ENCODE measurements around the gene EYA2.

The EYA2 gene

GRCh38 chr20:47013606-47014005 is 119.0 kb downstream of the EYA2 start:
- no peak for DNase-seq

GRCh38 chr20:47016068-47016664 is 121.5 kb downstream of the EYA2 start:
- DNase-seq, result no peak

DNA sequence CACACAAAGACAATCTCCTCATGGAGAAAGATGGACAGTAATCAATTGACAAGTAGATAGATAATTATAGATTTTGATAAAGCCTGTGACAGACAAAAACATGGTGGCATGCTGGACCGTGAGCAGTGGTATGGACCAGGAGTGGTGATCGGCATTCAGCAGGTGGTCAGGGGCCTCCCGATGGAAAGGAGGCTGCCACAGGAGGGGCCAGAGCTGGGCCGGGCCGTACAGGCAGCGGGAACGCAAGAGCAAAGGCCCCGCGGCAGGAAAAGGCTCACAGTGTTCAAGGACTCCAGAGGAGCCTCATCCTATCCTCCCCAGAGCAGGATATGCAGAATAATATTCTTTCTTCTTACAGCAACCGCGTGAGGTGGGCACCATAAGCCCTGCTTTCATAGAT is 123.7 kb downstream of the EYA2 start:
- no peak for DNase-seq

- DNase-seq, result no peak
Observed at GRCh38 chr20:47019121-47019824, 124.6 kb downstream of the EYA2 start.

GRCh38 chr20:47020231-47020630 is 125.6 kb downstream of the EYA2 start:
- DNase-seq, result no peak

- DNase-seq, result no peak
Observed at GRCh38 chr20:47021850-47022249, 127.2 kb downstream of the EYA2 start.

DNA sequence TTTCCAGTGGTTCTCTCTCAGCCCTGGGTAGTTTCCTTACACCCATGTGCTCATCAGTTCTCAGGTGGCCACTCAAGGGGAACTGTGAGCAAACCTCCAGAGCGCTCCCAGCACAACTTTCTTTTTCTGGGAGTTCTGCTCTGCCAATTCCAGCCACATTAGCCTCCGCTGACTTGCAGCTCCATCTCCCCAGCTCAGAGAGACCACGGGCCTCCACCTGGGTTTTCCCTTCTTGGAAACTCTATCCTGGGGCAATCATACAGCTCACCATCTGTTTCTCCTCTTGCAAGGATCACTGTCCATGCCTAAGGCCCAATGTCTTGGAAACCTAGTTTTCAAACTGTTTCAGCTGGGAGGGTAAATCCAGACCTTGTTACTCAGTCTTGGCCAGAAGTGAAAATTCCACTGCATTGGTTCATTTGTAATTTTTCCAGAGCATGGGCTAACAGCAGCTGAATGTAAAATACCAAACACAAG is 129.9 kb downstream of the EYA2 start:
- peak; percentile 61 for DNase-seq

GRCh38 chr20:47027042-47027441 is 132.4 kb downstream of the EYA2 start:
- DNase-seq, result no peak

- DNase-seq, result no peak
Observed at GRCh38 chr20:47027456-47027855, 132.8 kb downstream of the EYA2 start.

DNA sequence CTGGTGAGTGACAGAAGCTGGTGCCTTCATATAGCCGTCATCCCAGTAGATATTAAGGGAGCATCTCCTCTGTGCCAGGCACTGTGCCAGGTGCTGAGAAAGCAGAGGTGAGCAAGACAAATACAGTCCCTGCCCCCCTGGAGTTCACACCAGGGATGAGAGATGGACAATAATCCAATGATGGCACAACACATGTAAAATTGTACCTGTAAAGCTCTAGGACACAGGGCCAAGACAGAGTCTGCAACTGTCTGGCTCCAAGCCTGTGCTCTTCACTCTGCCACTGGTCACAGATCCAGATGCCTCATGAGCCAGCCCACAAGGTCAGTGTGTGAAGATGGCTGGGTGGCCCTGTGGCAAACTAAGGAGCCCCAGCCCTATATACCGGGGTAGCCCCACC is 133.8 kb downstream of the EYA2 start:
- no peak for DNase-seq

GRCh38 chr20:47029845-47030244 is 135.2 kb downstream of the EYA2 start:
- DNase-seq, result no peak

DNA sequence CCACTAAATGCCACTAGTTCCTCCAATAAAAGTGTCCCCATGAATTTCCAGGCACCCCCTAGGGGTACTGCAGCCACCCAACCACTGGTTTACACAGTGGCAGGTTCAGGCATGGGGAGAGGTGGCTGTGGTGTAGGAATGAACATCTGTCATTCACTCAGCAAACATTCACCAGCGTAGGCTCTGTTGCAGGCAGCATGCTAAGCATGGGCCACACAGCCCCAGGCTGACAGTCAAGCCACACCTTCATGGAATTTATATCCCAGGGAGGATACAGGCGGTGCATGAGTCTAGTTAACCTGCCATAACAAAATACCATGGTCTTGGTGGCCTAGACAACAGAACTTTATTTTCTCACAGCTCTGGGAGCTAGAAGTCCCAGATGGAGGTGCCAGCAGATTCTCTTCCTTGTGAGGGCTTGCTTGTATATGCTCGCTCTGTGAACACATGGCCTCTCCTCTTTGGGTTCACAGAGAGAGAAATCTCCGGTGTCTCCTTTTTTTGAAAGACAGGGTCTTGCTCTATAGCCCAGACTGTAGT is 135.7 kb downstream of the EYA2 start:
- no peak for DNase-seq

GRCh38 chr20:47031004-47031403 is 136.4 kb downstream of the EYA2 start:
- no peak for DNase-seq

DNA sequence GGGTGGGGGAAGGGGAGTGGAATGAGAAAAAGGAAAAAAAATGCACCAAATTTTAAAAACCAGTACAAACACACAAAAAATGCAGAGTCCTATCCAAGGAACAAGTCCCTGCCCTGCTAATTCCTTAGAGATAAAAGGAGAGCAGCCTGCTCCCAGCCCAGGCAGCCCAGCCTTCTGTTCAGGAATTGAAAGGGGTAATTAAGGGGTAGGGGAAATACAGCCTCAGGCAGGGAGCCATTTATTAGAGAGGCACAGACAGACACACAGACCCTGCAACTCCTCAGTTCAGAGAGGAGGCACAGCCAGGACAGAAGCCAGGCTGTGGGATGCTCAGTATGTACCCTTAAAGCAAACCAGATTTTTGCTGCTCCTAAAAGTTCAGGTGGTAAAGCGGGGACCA is 137.2 kb downstream of the EYA2 start:
- no peak for DNase-seq

GRCh38 chr20:47032933-47033578 is 138.4 kb downstream of the EYA2 start:
- no peak for DNase-seq

- no peak for DNase-seq
Observed at GRCh38 chr20:47033665-47034064, 139.0 kb downstream of the EYA2 start.

- no peak for DNase-seq
Observed at GRCh38 chr20:47035026-47035590, 140.5 kb downstream of the EYA2 start.

GRCh38 chr20:47036091-47036870 is 141.6 kb downstream of the EYA2 start:
- DNase-seq, result no peak

DNA sequence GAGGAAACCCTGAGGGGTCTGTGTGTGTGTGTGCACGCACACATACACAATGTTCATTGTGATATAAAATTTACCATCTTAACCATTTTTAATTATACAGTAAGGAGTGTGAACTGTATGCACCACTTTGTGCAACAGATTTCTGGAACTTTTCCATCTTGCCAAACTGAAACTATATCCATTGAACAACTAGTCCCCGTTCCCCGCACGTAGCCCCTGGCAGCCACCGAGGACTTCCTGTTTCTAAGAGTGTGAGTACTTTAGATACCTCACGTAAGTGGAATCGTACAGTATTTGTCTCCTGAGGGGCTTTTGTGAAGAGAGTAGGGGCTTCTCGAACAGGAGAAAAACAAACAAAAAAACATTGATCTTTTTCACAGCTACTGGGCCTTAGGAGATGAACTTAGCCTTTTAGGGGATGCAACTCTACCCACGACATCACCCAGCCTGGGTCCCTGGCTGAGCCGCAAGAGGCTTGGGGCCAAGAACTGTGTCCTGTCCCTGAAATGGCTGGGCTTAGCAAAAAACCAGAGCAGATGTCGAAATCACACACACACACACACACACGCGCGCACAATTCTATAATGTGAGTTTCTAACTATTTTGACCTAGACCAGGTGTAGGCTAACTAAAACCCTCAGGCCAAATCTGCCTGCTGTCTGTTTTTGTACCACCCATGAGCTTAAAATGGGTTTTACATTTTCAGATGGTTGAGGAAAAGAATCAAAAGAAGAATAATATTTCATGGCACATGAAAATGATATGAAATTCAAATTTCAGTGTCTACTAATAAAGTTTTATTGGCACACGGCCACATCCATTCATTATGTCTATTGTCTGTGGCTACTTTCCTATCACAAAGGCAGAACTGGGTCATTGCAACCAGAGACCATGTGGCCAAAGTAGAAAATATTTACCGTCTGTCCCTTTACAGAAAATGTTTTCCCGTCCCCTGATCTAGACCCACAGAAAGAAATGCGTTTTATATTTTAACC is 144.2 kb downstream of the EYA2 start:
- DNase-seq, result no peak

GRCh38 chr20:47040506-47041125 is 146.0 kb downstream of the EYA2 start:
- DNase-seq, result no peak

- DNase-seq, result no peak
Observed at GRCh38 chr20:47041396-47041899, 146.8 kb downstream of the EYA2 start.

All from right forelimb (tissue), 1 donor.